Adipose tissue (tissue), 3 donors: ENCODE data around the gene CA14. TPM values are rescaled to one million over a fixed set of nuclear protein-coding genes. Genes with fewer than 3 reads are reported as not detected.
"Not testable (repeated sequence)": the region's sequence is repeated elsewhere in the genome, so short reads cannot be mapped to it uniquely, and the experiment has no call there.

ENCODE experiments used
- H3K27ac ChIP-seq: one replicate; pipeline ENCODE4 v1.5.1; 2013; ENCODE audit warnings: low read depth, low read length
- WGBS, 3 donors: extraction: QIAGEN DNeasy Blood & Tissue Kit; methylation state at CpG; one replicate each; pipeline ENCODE4 v1.1.7; 2013; 5-methylcytosine and 5-hydroxymethylcytosine counted together
- polyA plus RNA-seq, 3 donors: library from polyadenylated mRNA; stranded (reverse); fragments of 200-250 nt; gene quantifications; one replicate each; pipeline ENCODE4 v1.2.3, GENCODE V29; 2013
- donor health status: healthy with polysubstance abuse.
- donor health status: Bipolar disorder and iron deficiency.
- donor health status: healthy.

Gene CA14
- polyA plus RNA-seq: under 1 TPM in 1 of 3 donors, not detected in 2; 0.03 TPM

GRCh38 chr1:150257624-150258585 is at the start of gene CA14:
CA14 (plus strand) TSS chr1:150257774; CDS start chr1:150258129, 355 bp downstream.
- no peak within 1 kb of the TSS for H3K27ac ChIP-seq
- WGBS, 3 donors: 48 to 59% (median 51%) methylated on average over 13 of the region's 13 CpGs

- WGBS, 3 donors: 89 to 91% (median 91%) methylated on average over 6 of the region's 6 CpGs
- H3K27ac ChIP-seq: not testable (repeated sequence)
Measured at GRCh38 chr1:150208460-150208859, 49.1 kb upstream of the CA14 start.

- WGBS, 3 donors: 90 to 96% (median 94%) methylated on average over 4 of the region's 4 CpGs
Measured at GRCh38 chr1:150210091-150210490, 47.5 kb upstream of the CA14 start.

GRCh38 chr1:150210706-150211105 is 46.9 kb upstream of the CA14 start:
- WGBS, 3 donors: 93 to 95% (median 94%) methylated on average over 4 of the region's 4 CpGs
- no peak overlapping the region for H3K27ac ChIP-seq

More at GRCh38 chr1:150210091-150210490, 47.5 kb upstream of the CA14 start:
- no peak overlapping the region for H3K27ac ChIP-seq

GRCh38 chr1:150212070-150212469 is 45.5 kb upstream of the CA14 start:
- 96 to 97% (median 97%) methylated on average over 9 of the region's 9 CpGs for WGBS, 3 donors
- H3K27ac ChIP-seq: no peak overlapping the region

- WGBS, 3 donors: 16 to 17% (median 16%) methylated on average over 38 of the region's 38 CpGs
- H3K27ac ChIP-seq: no peak overlapping the region
Measured at GRCh38 chr1:150213170-150214098, 44.1 kb upstream of the CA14 start.

GRCh38 chr1:150214099-150214756 is 43.3 kb upstream of the CA14 start:
- WGBS, 3 donors: 67 to 71% (median 70%) methylated on average over 15 to 17 of the region's 18 CpGs
- not testable (repeated sequence) for H3K27ac ChIP-seq

GRCh38 chr1:150215855-150216254 is 41.7 kb upstream of the CA14 start:
- not testable (repeated sequence) for H3K27ac ChIP-seq
- WGBS, 3 donors: 91 to 95% (median 94%) methylated on average over 6 of the region's 6 CpGs

GRCh38 chr1:150221552-150221951 is 36.0 kb upstream of the CA14 start:
- no peak overlapping the region for H3K27ac ChIP-seq
- WGBS, 3 donors: 95 to 98% (median 95%) methylated on average over 2 of the region's 2 CpGs

- 80 to 94% (median 85%) methylated on average over 1 of the region's 1 CpG for WGBS, 3 donors
- H3K27ac ChIP-seq: no peak overlapping the region
Measured at GRCh38 chr1:150224983-150225382, 32.6 kb upstream of the CA14 start.

GRCh38 chr1:150225546-150225945 is 32.0 kb upstream of the CA14 start:
- 86 to 100% (median 87%) methylated on average over 1 of the region's 1 CpG for WGBS, 3 donors
- no peak overlapping the region for H3K27ac ChIP-seq

GRCh38 chr1:150226486-150226885 is 31.1 kb upstream of the CA14 start:
- H3K27ac ChIP-seq: no peak overlapping the region
- 82 to 88% (median 86%) methylated on average over 2 of the region's 2 CpGs for WGBS, 3 donors

GRCh38 chr1:150227228-150227627 is 30.3 kb upstream of the CA14 start:
- H3K27ac ChIP-seq: no peak overlapping the region

- 96 to 97% (median 96%) methylated on average over 10 of the region's 10 CpGs for WGBS, 3 donors
- not testable (repeated sequence) for H3K27ac ChIP-seq
Measured at GRCh38 chr1:150228246-150228645, 29.3 kb upstream of the CA14 start.

- not testable (repeated sequence) for H3K27ac ChIP-seq
- WGBS, 3 donors: 88 to 92% (median 91%) methylated on average over 10 of the region's 10 CpGs
Measured at GRCh38 chr1:150232921-150233320, 24.7 kb upstream of the CA14 start.

GRCh38 chr1:150233359-150234308 is 23.9 kb upstream of the CA14 start:
- WGBS, 3 donors: 10 to 13% (median 10%) methylated on average over 15 of the region's 15 CpGs
- H3K27ac ChIP-seq: no peak overlapping the region

GRCh38 chr1:150234309-150234565 is 23.3 kb upstream of the CA14 start:
- H3K27ac ChIP-seq: peak overlapping the region; percentile 88
- WGBS, 3 donors: 0 to 1% (median 1%) methylated on average over 9 of the region's 9 CpGs
